HG02870 (cell line): Measurements from ENCODE around the gene EDIL3.
"Not testable (repeated sequence)": the region's sequence is repeated elsewhere in the genome, so short reads cannot be mapped to it uniquely, and the experiment has no call there.

Source experiments
- ATAC-seq: cut with Tn5 transposase; IDR thresholded peaks from one replicate; pipeline ENCODE4 v1.9.1; 2021; ENCODE audit warnings: mild to moderate bottlenecking, moderate library complexity; ENCODE audit not compliant: unreplicated experiment

EDIL3 gene

DNA sequence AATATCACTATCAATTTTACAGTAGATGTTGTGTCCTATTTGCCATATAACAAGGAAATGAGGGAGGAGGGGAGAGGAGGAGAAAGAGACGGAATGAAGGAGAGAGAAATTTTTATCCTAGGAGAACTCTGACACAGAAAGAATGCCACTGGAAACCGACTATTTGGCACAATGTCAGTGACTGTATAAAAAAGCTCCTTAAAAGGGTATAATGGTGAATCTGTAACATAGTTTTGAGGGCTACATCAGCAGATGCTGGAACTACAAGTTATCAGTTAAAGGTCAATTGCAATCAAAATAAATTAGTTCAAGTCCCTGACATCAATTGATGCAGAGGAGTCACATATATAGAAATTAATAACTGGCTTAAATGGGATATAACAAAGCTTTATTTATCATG lies 5.7 kb downstream of the EDIL3 start:
- ATAC-seq, result no peak

DNA sequence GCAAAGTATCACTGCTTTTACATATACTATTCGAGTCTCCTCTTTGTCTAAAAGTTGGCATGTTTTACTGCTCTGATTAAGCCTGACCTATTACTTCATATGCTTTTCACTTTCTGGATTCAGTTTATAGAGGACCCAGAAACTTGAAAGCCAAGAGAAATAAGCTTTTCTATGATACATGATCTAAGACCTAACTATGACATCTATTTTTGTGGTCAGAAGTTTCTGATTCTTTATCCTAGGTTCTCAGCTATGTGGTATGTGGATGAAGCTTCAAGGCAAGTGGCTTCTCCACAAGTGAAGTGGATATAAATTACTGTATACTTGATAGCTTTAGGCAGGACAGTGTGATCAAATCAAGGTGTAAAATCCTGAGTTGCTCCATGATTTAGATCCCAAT lies 6.3 kb downstream of the EDIL3 start:
- ATAC-seq, result no peak

- no peak for ATAC-seq
Observed at GRCh38 chr5:84376346-84376745, 8.3 kb downstream of the EDIL3 start.

- ATAC-seq, result no peak
Observed at GRCh38 chr5:84374568-84374967, 10.1 kb downstream of the EDIL3 start.

DNA sequence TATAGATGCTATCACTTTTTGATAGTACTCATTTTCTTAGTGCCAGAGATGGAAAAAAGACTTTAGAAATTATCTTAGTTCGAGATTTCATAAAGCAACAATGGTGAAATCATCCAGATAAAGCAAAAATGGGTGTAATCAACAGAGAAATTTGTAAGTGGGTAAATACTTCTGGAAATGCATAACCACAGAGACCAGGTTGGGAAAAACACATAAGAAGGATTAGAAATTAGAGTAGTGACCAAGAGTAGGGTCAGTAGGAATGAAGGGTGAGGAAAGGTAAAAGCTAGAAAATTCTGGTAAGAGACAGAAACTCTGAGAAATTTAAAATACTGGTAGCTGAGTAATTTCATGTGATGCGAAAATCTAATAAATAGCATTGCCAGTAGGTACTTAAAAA lies 11.2 kb downstream of the EDIL3 start:
- ATAC-seq, result no peak

GRCh38 chr5:84372066-84372695 lies 12.5 kb downstream of the EDIL3 start:
- ATAC-seq, result no peak

GRCh38 chr5:84370176-84370575 lies 14.5 kb downstream of the EDIL3 start:
- no peak for ATAC-seq

DNA sequence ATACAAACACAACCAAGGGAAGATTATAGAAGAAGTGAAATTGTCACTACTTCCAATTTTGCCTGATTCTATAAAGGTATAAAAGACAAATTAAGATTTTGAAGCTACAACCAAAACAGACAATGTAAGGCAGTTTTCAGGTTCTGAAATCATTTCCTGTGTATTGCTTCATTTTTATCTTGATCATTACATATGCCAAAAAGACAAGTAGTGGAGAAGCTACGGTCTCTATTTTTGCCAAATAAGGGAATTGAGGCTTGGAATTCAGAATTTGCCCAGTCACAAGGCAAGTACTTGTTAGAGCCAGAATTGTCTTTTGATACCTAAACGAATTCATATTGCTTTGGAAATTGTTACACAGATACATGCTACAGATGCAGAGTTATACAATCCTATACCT lies 20.6 kb downstream of the EDIL3 start:
- ATAC-seq, result no peak

DNA sequence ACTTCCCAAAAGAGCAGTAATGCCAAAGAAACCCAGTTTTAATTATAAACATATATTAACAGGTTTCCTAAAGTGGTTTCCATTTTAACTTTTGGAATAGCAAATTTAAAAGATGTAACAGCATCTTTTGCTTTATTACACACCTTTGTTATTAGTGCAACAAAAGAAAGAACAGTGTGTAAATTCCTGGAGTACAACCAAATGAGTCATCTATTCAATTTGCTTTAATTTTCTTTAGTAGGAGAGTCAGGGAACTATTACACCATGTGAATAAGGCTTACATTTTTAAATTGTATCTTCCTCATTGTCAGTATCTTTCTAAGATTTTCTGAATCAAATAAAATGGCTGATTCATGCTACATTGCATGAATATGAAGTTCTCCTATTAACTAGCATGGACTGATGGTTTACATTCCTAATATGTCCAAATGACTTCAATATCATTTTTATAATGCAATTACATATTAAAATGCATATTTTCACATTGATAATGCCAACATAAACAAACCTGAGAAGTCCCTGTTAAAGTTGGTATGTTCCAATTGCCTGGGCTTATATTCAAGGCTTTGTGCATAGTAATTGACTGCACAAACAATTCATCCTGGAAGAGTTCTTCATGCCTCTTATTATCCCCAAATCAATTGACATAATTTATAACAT lies 22.5 kb downstream of the EDIL3 start:
- no peak for ATAC-seq

- no peak for ATAC-seq
Observed at GRCh38 chr5:84361572-84361971, 23.1 kb downstream of the EDIL3 start.

DNA sequence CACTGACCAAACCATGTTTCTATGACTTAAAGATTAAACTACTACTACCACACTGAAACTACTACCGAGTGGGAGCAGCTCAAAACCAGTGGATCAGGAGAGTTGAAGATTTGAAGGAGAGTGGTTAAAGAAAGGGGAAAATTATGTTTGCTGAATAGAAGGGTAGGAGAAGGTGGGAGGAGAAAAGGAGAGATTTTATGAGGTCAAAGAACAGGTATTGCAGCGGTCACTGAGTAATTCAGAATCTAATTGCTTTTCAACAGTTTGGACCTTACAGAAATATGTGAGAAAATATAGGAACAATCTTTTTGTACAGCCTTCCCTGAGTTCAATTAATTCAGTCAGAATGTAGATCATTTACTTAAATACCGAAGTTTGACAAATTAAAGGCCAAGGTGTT lies 24.6 kb downstream of the EDIL3 start:
- no peak for ATAC-seq

- ATAC-seq, result no peak
Observed at GRCh38 chr5:84354101-84354500, 30.6 kb downstream of the EDIL3 start.

- ATAC-seq, result no peak
Observed at GRCh38 chr5:84344788-84345187, 39.9 kb downstream of the EDIL3 start.

- no peak for ATAC-seq
Observed at GRCh38 chr5:84343171-84343570, 41.5 kb downstream of the EDIL3 start.

DNA sequence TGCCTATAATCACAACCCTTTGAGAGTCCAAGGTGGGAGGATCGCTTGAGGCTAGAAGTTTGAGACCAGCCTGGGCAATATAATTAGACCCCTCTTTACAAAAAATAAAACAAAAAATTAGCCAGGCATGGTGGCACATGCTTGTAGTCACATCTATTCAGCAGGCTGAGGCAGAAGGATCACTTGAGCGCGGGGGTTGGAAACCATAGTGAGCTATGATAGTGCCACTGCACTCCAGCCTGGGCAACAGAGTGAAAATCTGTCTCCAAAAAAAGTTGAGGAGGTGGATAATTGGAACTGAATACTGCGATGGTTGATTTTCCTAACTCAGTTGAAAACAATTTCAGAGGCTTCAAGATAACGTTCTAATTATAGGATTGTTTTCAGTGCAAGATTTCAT lies 52.6 kb downstream of the EDIL3 start:
- ATAC-seq, result no peak

- no peak for ATAC-seq
Observed at GRCh38 chr5:84327591-84327990, 57.1 kb downstream of the EDIL3 start.

DNA sequence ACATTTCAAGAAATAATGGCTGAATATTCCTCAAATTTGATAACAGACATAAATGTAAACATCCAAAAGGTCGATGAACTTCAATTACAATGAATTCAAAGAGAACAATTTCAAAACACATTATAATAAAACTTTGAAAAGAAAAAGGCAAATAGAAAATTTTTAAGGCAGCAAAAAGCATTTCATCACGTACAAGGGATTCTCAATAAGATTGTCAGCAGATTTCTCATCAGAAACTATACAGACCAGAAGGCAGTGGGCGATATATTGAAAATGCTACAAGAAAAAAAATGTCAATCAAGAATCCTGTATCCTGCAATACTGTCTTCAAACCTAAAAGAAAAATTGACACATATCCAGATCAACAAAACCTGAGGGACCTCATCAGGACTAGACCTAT lies 62.0 kb downstream of the EDIL3 start:
- ATAC-seq, result no peak

DNA sequence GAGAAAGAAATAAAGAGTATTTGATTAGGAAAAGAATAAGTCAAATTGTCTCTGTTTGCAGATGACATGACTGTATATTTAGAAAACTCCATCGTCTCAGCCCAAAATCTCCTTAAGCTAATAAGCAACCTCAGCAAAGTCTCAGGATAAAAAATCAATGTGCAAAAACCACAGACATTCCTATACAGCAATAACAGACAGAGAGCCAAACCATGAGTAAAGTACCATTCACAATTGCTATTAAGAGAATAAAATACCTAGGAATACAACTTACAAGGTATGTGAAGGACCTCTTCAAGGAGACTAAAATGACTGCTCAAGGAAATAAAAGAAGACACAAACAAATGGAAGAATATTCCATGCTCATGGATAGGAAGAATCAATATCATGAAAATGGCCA lies 66.9 kb downstream of the EDIL3 start:
- not testable (repeated sequence) for ATAC-seq

GRCh38 chr5:84312280-84312679 lies 72.4 kb downstream of the EDIL3 start:
- ATAC-seq, result not testable (repeated sequence)

- not testable (repeated sequence) for ATAC-seq
Observed at GRCh38 chr5:84309850-84310249, 74.8 kb downstream of the EDIL3 start.

DNA sequence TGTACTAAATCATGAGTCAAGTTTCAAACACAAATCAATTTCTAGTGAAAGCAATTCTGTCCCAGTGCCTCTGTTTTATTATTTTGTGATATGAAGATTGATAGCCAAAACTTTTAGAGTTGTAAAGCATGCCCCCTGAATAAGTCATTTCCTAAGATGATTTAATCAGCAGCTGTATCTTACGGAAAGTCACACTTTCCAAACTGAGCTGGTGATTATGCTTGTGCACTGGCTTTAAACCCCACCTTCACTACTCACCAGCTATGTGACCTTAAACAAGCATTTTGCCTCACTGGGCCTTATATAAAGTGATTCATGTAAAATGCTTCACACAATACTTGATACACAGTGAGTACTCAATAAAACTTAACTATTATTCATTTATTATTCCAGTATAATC lies 78.1 kb downstream of the EDIL3 start:
- no peak for ATAC-seq

DNA sequence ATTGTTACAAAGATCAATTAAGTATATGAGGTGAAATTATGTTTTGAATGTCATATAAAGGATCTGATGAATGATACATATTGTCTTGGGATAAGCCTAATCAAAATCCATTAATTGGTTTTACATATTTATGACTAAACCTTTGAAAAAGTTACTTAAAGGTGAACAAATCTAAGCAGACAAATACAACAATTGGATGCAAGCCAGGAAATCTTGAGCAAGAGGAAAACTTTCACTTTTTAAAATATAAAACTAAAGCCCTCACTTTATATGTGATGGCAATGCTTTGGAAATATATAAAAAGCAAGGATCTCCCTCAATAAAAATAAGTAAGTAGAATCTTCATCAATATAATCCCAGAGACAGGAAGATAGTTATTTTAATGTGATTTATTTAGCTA lies 80.1 kb downstream of the EDIL3 start:
- ATAC-seq, result no peak

DNA sequence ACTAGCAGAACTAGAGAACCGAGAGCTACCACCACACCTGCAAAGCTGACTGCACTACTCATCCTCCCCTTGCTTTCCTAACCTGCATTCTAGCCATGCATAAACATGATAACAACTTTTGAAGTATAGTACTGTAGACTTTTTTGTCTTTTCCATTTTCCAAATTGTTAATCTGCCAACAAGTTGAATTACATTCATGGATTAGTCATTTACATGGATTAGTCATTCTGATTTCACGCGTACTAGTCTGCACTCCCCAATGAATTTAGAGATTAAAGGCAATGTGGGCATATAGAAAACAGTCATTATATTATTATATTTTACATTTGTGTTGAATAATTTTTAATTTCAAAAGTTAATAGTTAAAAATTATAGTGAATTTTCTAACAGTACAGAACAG lies 81.4 kb downstream of the EDIL3 start:
- ATAC-seq, result no peak
